Measurements from ENCODE around the gene PAN2. TPM values are rescaled to one million over a fixed set of nuclear protein-coding genes. Genes with fewer than 3 reads are reported as not detected.

PAN2 gene, protein sequence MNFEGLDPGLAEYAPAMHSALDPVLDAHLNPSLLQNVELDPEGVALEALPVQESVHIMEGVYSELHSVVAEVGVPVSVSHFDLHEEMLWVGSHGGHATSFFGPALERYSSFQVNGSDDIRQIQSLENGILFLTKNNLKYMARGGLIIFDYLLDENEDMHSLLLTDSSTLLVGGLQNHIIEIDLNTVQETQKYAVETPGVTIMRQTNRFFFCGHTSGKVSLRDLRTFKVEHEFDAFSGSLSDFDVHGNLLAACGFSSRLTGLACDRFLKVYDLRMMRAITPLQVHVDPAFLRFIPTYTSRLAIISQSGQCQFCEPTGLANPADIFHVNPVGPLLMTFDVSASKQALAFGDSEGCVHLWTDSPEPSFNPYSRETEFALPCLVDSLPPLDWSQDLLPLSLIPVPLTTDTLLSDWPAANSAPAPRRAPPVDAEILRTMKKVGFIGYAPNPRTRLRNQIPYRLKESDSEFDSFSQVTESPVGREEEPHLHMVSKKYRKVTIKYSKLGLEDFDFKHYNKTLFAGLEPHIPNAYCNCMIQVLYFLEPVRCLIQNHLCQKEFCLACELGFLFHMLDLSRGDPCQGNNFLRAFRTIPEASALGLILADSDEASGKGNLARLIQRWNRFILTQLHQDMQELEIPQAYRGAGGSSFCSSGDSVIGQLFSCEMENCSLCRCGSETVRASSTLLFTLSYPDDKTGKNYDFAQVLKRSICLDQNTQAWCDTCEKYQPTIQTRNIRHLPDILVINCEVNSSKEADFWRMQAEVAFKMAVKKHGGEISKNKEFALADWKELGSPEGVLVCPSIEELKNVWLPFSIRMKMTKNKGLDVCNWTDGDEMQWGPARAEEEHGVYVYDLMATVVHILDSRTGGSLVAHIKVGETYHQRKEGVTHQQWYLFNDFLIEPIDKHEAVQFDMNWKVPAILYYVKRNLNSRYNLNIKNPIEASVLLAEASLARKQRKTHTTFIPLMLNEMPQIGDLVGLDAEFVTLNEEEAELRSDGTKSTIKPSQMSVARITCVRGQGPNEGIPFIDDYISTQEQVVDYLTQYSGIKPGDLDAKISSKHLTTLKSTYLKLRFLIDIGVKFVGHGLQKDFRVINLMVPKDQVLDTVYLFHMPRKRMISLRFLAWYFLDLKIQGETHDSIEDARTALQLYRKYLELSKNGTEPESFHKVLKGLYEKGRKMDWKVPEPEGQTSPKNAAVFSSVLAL
- 10.0 and 16.9 TPM in 2 replicates for total RNA-seq (2014; rRNA removed; shearing (Covaris generic))
- polyA plus RNA-seq (2015; cell fraction: cytosol; rRNA removed) = 6.5 and 12.3 TPM in 2 replicates
- polyA plus RNA-seq (2015; cell fraction: nucleus; rRNA removed) = 137 and 142 TPM in 2 replicates

DNA sequence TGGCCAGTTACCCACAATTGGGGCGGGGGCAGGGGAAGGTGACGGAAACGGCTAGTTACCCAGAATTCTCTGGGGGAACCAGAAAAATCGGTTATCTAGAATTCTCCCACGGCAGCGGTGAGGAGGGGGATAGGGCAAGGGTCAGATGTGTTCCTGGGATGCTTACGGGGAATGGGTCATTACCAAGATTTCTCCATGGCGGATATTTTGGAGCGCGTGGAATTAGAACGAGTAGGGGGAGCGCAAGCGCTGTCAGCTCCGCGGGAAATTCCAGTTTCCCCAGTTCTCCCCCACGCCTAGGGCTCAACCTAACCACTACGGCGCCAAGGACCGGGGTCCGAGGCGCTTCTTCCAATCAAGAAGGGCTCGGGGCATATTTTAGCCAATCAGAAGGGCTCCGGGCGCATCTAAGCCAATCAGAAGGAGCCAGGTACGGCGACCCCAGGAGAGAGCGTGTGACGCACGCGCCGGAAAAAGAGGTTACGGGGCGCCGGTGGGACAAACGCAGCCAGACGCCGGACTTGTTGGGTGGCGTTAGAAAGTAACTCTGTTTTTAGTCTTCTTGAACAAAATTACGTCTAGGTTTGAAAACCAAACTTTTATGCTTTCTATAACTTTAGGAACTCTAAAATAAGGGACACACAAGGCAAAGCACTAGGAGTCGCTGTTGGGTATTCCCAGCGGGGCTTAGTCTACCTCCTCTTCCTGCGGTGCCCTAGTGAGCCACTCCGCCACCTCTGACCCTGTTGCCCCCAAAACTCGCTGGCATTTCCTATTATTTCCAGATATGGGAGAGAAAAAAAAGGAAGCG is at the start of gene PAN2:
PAN2 (minus strand) TSS at position 322 of the 811 bp plus-strand sequence. CDS start 906 bp downstream, outside the sequence.
- DNase-seq (ENCODE audit: low read depth) = peak; percentile 94

DNA sequence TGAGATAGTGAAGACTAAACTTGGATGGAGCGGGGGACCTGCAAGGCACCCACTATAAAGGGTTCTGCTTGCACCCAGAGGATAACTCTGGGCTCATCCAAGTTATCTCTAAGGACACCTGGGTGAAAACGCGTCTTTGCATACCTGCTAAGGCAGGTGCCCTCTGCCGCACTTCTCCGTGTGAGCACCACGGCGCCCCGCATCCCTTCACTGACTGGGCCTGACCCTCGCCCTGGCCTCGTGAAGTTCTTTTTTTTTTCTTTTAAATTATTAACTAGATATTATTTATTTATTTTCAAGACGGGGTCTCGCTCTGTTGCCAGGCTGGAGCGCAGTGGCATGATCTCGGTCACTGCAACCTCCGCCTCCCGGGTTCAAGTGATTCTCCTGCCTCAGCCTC is 48.8 kb upstream of the PAN2 start:
- DNase-seq (ENCODE audit: low read depth) = no peak

DNA sequence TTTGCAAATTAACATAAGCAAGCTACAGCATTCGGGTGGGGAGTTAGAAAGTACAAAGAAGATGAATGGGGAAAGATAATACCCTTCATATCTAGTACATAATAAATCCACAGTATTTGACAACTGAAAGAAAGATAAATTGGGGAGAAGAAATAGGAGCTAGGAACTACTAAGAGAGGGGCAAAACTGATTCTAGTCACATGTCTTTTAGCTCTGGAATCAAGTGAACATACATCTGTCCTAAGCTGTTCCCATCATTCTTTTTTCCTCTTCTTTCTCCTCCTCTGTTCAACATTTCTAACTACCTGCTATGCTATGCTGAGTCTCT is 44.2 kb upstream of the PAN2 start:
- no peak for DNase-seq (ENCODE audit: low read depth)

DNA sequence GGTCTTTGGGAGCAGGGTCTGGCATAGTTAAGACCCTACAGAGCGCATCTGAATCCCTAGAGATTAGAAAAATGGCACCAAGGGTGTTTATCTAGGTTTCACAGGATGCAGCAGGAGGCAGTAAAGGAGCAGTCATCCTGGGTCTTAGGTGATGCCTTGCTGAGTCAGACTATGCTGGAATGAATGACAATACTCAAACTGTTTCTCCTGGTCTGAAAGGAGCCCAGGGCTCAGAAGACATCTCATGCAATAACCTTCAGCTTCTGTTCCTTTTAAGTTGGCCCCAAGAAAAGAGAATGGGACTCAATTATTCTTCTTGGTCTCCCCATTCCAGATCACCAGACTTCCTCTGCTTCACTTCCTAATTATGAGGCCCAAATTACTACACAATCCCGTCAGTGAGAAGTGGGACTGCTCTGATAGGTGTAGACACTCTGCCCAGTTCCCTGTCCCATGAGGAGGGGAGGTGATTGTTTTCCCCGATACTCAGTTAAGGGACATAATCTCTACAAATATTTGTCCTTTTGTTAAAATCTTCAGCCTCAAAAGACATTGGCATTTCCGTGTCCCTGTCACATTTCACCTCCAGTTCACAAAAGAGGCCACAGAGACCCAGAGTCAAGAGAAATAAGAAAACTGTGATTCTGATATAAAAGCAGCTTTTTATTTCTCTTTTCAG is 43.6 kb upstream of the PAN2 start:
- DNase-seq (ENCODE audit: low read depth) = peak; percentile 60

DNA sequence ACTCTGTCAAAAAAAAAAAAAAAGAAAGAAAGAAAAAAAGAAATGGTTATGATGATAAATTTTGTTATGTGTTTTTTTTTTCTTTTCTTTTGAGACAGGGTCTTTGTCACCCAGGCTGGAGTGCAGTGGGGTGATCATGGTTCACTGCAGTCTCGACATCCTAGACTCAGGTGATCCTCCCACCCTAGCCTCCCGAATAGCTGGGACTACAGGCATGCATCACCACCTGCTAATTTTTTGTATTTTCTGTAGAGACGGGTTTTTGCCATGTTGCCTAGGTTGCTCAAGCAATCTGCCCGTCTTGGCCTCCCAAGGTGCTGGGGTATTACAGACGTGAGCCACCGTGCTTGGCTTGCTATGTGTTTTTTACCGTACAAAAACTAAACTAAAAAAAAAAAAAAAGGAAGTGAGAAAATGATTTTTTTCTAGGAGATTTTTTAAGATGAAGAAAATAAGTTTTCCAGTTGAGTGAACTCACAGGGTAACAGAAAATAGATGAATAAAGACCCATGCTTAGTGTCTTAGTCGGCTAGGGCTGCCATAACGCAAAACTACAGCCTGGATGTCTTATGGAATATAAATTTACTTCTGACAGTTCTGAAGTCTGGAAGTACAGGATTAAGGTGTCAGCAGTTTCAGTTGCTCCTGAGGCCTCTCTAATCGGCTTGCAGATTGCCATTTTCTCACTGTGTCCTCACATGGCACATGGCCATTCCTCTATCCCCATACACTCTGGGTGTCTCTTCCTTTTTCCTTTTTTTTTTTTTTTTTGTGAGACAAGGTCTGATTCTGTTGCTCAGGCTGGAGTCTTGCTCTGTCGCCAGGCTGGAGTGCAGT is 42.0 kb upstream of the PAN2 start:
- no peak for DNase-seq (ENCODE audit: low read depth)

DNA sequence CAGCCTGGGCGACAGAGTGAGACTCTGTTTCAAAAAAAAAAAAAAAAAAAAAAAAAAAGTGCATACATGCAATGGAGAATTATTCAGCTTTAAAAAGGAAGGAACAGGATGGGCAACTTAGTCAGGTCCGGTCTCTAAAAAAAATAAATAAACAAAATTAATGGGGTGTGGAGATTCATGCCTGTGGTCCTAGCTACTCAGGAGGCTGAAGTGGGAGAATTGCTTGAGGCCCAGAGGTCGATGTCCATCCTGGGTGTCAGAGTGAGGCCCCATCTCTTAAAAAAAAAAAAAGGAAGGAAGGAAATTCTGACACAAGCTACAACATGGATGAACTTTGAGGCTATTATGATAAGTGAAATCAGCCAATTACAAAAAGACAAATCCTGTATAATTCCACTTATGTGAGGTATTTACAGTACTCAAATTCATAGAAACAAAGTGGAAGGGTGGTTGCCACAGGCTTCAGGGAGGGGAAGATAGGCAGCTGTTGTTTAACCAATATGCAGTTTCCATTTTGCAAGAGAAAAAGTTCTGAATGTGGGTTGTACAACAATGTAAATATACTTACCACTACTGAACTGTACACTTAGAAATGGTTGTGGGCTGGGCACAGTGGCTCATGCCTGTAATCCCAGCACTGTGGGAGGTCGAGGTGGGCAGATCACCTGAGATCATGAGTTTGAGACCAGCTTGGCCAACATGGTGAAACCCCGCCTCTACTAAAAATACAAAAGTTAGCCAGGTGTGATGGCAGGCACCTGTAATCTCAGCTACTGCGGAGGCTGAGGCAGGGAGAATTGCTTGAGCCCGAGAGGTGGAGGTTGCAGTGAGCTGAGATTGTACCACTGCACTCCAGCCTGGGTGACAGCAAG is 41.2 kb upstream of the PAN2 start:
- no peak for DNase-seq (ENCODE audit: low read depth)

DNA sequence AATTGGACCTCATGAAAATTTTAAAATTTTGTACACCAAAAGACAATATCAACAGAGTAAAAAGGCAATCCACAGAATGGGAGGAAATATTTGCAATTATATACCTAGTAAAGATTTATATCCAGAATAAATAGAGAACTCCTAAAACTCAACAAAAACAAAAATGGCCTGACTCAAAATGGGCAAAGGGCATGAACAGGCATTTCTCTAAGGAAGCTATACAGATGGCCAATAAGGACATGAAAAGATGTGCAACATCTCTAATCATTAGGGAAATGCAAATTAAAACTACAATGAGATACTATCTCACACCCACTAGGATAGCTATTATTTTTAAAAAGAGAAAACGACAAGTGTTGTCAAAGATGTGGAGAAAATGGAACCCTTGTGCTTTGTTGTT is 39.7 kb upstream of the PAN2 start:
- no peak for DNase-seq (ENCODE audit: low read depth)

DNA sequence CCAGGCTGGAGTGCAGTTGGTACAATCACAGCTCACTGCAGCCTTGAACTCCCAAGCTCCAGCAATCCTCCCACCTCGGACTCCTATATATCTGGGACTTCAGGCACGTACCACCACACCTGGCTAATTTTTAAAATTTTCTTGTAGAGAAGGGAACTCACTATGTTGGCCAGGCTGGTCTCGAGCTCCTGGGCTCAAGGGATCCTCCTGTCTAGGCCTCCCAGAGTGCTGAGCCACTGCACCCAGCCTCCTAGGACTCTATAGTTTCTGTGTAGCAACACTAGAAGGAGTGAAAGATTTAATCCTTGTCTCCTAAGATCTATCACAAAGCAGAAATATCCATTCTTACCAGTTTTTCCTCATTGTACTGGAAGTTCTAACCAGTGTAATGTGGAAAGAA is 33.1 kb upstream of the PAN2 start:
- no peak for DNase-seq (ENCODE audit: low read depth)

DNA sequence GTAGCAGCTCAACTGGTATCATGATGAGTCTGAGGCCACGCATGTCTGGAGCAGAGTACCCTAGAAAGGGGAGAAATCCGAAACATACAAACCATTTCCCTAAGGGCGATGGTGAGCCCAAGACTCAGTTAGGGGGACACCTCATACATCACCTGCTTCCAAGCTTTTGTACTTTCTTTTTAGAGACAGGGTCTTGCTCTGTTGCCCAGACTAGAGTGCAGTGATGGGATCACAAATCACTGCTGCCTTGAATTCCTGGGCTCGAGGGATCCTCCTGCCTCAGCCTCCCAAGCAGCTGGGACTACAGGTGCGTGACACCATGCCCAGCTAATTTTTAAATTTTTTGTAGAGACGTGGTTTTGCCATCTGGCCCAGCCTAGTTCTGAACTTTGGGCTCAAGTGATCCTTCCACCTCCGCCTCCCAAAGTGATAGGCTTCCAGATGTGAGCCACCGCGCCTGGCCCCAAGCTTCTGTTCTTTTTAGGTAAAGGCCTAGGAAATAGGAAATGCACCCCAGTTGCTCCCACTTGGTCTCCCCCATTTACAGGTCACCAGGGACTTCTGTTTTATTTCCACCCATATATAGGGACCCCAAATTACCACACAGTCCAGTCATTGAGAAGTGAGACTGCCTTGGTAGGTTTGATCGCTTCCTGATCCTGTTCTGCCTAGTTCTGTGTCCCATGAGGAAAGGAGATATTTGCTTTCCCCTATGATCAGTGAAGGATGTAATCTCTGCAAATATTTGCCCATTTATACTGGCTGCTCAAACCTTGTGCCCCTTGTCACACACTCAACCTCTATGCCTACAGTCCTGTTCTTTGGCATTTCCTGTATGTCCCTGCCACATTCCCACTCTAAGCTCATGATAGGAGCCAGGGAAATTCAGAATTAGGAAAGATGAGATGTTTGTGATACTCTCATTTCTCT is 28.6 kb upstream of the PAN2 start, which contains the start of gene APOF:
APOF (minus strand) TSS at position 728 of the 930 bp plus-strand sequence; CDS start at position 616, 112 bp downstream.
- no peak for DNase-seq (ENCODE audit: low read depth)

DNA sequence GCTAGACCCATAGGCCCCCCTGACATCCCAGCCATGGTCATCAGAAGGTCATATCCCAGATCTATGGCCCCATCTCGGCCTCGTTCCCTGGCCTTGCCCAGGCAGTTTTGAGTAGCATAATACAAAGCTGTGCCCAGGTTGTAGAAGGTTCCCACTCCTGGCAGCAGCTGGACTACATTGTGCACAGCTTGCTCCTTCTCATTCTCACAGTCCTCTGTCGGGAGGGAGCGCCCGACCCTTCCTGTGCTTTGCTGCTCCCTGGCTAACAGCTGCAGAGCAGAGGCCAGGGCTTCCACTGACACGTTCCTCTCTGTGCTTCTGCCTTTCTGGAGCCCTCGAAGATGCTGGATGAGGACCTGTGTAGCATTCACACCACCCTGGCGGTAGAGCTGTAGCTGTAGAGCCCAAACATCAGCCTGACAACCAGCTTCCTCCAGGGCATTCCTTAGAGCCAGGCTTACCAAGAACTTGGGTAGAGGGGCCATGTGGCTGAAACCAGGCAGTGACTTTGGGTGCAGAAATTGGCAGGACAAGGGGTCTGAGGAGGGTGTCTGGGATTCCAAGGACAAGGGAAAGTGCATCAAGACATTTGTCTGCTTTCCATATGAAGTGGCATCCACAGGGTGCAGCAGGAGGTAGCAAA is 27.8 kb upstream of the PAN2 start:
- no peak for DNase-seq (ENCODE audit: low read depth)

DNA sequence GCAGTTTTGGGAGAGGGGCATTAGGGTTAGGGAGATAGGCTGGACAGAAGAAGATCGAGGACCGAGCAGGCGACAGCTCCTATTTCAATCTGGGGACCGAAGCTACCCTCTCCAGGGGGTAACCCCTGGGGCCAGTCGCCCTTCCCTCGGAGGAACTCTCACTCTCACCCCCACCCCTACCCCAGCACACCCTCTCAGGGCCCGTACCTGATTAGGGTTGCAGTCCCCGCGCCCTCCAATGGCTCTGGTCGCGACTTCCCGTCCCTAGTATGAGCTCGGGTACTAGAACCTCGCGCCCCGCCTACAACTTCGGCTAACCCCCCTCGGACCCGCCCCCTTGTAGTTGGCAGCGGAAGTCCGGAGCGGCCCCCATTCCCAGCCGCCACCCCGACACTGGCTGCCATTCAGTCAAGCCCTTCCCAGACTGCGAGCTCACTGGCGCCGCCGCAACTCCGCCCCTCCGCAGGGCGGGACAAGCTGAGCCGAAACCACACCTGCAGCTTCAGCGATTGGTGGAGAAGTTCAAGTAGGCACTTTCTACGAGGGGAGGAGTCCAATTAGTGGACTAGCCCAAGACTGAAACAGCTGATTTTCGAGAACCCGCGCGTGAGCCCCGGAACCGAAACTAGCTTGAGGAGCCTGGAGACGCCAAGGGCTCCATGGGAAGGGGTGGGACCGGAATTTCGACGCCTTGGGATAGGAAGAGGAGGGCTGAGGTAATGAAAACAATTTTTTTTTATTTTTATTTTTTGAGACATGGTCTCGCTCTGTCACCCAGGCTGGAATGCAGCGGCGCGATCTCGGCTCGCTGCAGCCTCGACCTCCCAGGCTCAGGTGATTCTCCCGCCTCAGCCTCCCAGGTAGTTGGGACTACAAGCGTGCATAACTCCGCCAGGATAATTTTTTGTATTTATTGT is 26.3 kb upstream of the PAN2 start, which contains the start of gene STAT2:
STAT2 (minus strand) TSS at position 257 of the 917 bp plus-strand sequence. CDS start 3,536 bp downstream, outside the sequence.
- DNase-seq (ENCODE audit: low read depth) = peak; percentile 100

DNA sequence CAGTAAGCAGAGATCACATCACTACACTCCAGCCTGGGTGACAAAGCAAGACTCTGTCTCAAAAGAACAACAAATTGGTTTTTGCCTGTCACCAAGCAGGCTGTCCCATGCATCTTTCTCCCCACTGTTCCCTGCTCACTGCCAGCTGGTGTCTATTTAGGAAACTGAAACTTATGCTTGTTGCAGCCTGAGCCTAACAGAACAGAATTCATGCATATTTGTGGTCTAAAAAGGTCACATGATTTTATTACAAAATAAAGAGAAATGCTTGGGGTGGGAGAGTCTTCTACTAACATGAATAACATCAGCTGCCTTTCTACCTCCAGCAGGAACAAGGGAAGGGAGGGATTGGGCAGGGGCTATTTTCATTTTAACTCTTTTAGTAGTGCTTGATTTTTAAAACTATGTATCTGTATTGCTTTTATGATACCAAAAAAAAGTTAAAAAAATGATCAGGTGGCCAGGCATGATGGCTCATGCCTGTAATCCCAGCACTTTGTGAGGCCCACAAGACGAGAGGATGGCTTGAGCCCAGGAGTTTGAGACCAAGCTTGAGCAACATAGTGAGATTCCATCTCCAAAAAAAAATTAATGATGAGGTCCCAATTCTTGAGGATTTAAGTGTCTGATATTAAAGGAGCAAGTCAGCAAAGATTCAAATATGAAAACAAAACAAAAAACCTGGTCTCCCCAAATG is 25.2 kb upstream of the PAN2 start:
- peak; percentile 73 for DNase-seq (ENCODE audit: low read depth)

DNA sequence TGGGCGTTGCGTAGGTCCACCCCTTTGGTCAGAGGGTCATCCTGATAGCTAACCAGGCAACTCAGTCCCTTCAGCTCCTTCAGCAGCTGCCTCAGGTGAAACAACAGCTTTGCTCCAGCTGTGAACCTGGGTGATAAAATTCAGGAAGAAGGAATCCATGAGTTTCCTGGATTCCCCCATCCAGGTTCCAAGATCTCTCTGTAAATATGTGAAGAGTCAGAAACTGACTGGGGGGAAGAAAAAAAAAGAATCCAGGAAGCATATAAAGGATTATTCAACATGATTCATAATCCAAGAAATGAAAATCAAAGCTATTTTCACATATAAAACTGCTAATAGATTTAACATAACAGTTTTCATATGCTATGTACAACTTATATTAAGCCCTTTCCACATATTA is 17.5 kb upstream of the PAN2 start:
- no peak for DNase-seq (ENCODE audit: low read depth)

DNA sequence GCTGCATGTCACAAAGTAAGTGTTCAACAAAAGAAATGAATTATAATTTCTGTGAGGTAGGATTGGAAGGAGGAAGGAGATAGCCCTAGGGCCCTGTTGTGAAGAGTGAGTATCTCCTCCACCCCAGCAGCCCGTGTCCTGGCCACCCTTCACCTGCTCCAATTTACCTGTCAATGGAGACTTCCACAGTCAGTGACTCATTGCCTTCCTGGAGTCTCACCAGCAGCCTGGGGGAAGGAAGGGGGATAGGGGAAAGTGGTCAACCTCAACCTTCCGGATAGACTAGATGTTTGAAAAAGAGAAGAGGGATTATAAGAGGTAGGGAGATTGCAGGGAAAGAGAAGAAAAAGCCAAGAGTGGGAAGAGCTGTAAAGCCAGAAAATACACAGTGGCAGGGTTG is 16.9 kb upstream of the PAN2 start:
- no peak for DNase-seq (ENCODE audit: low read depth)

DNA sequence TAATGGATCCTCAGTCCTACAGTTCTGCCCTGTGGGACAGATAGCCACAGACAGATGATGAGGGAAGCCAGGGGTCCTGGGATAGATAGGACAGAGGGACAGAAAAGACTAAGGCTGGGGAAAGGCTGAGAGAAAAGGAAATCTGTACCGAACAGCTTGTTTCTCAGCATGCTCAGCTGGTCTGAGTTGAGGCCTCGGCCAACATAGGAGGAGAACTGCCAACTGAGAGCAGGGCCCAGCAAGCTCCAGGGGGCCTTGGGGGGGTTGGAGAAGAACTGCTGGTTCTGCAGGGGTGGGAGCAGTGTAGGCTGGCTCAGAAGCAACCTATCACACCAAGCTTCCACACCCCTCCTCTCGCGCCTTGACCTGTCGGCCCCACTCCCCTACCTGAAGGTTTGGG is 15.0 kb upstream of the PAN2 start:
- no peak for DNase-seq (ENCODE audit: low read depth)
